Stomach smooth muscle (tissue), 2 donors: Measurements from ENCODE around the gene DCBLD1.

Source experiments
- H3K27ac ChIP-seq: one replicate; pipeline ENCODE4 v1.7.0; 2013; ENCODE audit warnings: mild to moderate bottlenecking, low read length, inconsistent platforms
- H3K27me3 ChIP-seq, 2 donors: one replicate each; pipeline ENCODE4 v1.7.0; 2013; ENCODE audit warnings: low read length in 2 of 2; ENCODE audit not compliant: insufficient read depth in 2 of 2, control insufficient read depth in 1 of 2
- H3K36me3 ChIP-seq, 2 donors: one replicate each; pipeline ENCODE4 v1.7.0; 2013; ENCODE audit warnings: low read length in 2 of 2; ENCODE audit not compliant: control insufficient read depth in 2 of 2, insufficient read depth in 2 of 2
- H3K4me1 ChIP-seq: one replicate; pipeline ENCODE4 v1.7.0; 2013; ENCODE audit warnings: low read length; ENCODE audit not compliant: control insufficient read depth, insufficient read depth
- H3K4me3 ChIP-seq, 2 donors: one replicate each; pipeline ENCODE4 v1.7.0; 2013; ENCODE audit warnings: low read length in 2 of 2
- H3K9ac ChIP-seq, 2 donors: one replicate each; pipeline ENCODE4 v1.7.0; 2013; ENCODE audit warnings: low read length in 2 of 2, mild to moderate bottlenecking in 1 of 2
- H3K9me3 ChIP-seq, 2 donors: one replicate each; pipeline ENCODE4 v1.7.0; 2013; ENCODE audit warnings: low read length in 2 of 2; ENCODE audit not compliant: control insufficient read depth in 2 of 2
- donor health status: healthy.
- donor health status: Pancreatic carcinoma.

DCBLD1 gene

DNA sequence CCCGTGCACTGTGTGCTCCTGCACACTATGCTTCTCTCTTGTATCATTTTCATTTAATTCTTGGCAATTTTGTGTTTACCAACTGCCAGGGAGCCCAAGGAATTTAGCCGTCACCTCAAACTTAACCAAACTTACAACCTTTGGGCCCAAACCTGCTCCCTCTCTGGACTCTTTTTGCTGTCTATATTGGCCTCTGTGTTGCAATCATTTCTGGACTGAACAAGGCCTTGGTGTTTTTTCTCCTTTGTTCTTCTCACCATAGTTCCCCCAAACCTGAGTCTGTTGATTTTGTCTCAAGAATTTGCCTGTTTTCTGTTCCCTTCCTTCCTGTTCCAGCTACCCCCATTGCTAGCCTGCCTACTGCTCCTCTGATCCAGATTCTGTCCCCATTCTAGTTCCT, 19.2 kb downstream of the DCBLD1 start:
- no peak overlapping the region for H3K9ac ChIP-seq
- H3K36me3 ChIP-seq, result peaks cover 2 to 3% of the 10 kb centered on the region in 2 donors
- H3K4me1 ChIP-seq, result no peaks in the 10 kb centered on the region
- no peaks in the 10 kb centered on the region for H3K27me3 ChIP-seq
- H3K4me3 ChIP-seq, result no peak overlapping the region
- no peaks in the 10 kb centered on the region for H3K9me3 ChIP-seq
- no peak overlapping the region for H3K27ac ChIP-seq

DNA sequence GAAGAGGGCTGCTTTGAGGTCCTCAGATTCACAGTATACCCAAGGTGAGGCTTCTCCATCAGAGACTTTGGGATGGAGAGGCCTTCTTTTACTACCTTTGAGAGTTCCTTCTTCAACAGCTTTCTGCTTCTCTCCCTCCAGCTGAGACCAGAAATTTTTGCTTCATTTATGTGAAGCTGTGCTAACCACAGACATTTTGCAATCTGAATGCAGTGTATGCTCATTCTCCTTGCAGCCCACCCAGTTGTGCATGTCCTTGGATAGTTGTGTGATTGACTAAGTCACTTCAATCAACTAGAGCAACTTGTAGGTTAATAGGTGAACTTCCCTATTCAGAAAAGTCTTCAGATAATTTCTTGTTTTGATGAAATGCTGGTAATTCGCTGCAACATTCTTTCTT, 20.1 kb downstream of the DCBLD1 start:
- Histone ChIP-seq H3K9ac (no peak overlapping the region), H3K9me3 (no peaks in the 10 kb centered on the region)

DNA sequence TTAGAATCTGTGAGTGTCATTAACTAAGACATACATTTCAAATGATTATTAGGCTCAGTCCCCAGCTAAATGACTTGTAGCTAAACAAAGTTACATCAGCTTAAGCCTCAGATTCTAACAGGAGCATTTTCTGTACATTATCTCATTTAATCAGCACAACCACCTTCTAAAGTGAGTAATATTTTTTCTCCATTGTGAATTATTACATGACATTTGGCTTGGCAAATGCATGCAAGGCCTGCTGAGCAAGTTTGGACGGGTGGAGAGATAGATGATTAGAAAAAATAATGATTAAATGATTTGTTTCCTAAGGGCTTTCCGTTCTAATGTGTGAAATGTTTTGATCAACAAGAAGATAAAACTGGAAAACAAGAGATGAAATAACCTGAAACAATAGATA, 20.7 kb downstream of the DCBLD1 start:
- no peak overlapping the region for H3K4me3 ChIP-seq
- H3K9me3 ChIP-seq, result no peaks in the 10 kb centered on the region
- H3K36me3 ChIP-seq, result peaks cover 2 to 3% of the 10 kb centered on the region in 2 donors
- H3K4me1 ChIP-seq, result no peaks in the 10 kb centered on the region
- H3K27ac ChIP-seq, result no peak overlapping the region
- H3K9ac ChIP-seq, result no peak overlapping the region
- no peaks in the 10 kb centered on the region for H3K27me3 ChIP-seq

More for the DNA sequence above, 20.1 kb downstream of the DCBLD1 start:
- Histone ChIP-seq H3K36me3 (peaks cover 2 to 3% of the 10 kb centered on the region in 2 donors), H3K4me1 (no peaks in the 10 kb centered on the region), H3K4me3 (no peak overlapping the region), H3K27me3 (no peaks in the 10 kb centered on the region), H3K27ac (no peak overlapping the region)

DNA sequence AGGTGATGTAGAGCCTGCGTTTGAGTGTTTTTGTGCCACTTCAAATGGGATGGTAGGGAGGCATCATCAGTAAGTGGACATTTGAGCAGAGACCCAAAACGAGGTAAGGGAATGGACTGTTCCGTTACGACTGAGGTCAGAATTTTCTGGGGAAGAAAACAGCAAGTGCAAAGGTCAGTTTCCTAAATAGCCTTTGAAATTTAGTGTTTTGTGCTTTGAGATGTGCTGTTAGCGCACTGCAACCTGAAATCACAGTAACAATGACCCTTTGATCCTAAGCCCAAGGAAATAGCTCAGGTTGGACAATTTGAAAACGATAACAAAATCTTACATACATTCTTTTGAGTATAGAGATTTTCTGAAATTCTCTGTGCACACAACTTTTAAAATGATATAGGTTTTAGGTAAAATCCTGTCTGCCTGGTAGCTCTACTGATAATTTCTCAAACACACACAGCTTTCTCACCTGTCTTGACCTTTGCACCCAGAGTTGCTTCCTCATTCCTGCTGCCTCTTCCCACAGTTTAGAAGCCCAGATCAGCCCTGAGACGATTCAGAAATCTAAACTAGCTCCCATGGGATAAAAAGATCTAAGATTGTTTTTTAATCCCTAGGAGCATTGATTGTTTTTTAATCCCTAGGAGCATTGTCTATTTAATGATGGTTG, 22.1 kb downstream of the DCBLD1 start:
- no peak overlapping the region for H3K27ac ChIP-seq
- H3K36me3 ChIP-seq, result peaks cover 2 to 3% of the 10 kb centered on the region in 2 donors
- no peak overlapping the region for H3K4me3 ChIP-seq
- H3K4me1 ChIP-seq, result no peaks in the 10 kb centered on the region
- H3K9ac ChIP-seq, result no peak overlapping the region
- no peaks in the 10 kb centered on the region for H3K9me3 ChIP-seq
- no peaks in the 10 kb centered on the region for H3K27me3 ChIP-seq

DNA sequence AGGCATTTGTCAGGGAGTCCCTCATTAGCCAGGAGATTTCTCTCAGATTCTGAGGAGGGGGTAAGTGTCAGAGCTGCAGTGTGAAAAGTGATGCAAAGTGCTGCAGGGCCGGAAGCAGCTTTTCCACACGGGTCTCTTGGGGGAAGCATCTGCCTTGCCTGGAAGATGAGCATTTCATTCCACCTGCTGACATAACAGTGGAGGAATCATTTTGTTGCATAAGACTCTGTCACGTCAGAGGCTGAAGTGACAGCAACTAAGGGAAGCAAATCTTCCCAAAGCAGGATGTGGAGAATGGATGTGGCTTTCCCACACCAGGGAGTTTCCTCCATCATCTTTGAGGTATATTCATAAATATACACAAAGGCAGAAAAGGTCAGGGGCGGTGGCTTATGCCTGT, 22.8 kb downstream of the DCBLD1 start:
- H3K27ac ChIP-seq, result no peak overlapping the region
- H3K36me3 ChIP-seq, result peaks cover 2 to 3% of the 10 kb centered on the region in 2 donors
- no peak overlapping the region for H3K4me3 ChIP-seq
- no peak overlapping the region for H3K9ac ChIP-seq
- no peaks in the 10 kb centered on the region for H3K4me1 ChIP-seq
- no peaks in the 10 kb centered on the region for H3K27me3 ChIP-seq
- H3K9me3 ChIP-seq, result no peaks in the 10 kb centered on the region

DNA sequence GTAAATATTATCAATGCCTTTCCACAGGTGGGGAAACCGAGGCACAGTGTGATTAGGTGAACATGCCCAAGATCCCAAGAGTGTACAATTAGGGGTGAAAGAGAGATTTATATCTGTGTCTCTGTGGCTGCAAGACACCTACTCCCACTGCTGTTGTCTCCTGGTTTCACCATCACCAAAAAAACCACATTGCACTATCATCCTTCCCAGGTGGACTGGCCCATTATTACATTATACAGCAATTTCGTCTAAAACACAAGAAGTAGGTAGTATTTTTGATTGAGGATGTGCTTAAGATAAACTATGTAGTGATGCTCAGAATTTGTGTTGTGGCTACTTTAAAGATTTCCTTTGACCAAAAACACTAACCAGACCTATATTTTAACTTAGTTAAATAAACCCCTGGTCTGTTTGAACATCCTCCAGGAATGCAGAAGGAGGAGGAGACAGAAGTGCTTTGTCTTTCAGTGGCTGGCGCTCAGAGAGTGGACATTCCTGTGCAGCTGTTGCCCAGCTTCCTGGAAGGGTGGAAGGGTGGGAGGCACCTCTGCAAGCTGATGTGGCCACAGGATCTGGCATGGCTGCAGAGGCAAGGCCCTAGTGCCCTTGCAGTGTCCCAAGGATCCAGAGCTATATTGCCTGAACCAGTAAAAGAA, 23.8 kb downstream of the DCBLD1 start:
- no peak overlapping the region for H3K9ac ChIP-seq
- no peak overlapping the region for H3K4me3 ChIP-seq
- no peaks in the 10 kb centered on the region for H3K27me3 ChIP-seq
- peaks cover 2 to 3% of the 10 kb centered on the region in 2 donors for H3K36me3 ChIP-seq
- H3K27ac ChIP-seq, result no peak overlapping the region
- no peaks in the 10 kb centered on the region for H3K4me1 ChIP-seq
- no peaks in the 10 kb centered on the region for H3K9me3 ChIP-seq

DNA sequence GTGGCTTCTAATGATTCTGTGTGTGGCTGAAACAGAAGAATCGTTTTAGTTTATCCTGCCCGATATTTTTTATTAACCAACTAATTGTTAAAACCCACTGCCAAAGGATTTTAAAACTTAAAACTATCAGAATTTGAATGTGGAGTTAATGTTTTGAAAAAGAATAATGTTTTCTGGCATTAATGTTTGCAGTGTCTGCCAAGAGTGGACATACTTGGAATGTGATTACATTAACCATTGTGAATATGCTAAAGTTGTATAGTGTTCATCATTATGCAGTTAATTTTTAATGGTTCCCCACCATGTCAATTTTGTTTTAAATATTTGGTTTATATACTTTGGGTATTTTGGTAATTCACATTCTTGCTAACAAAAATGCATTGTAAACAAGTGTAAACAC, 24.4 kb downstream of the DCBLD1 start:
- Histone ChIP-seq H3K27ac (no peak overlapping the region), H3K36me3 (peaks cover 2 to 3% of the 10 kb centered on the region in 2 donors), H3K9ac (no peak overlapping the region), H3K4me3 (no peak overlapping the region), H3K27me3 (no peaks in the 10 kb centered on the region), H3K9me3 (no peaks in the 10 kb centered on the region), H3K4me1 (no peaks in the 10 kb centered on the region)

DNA sequence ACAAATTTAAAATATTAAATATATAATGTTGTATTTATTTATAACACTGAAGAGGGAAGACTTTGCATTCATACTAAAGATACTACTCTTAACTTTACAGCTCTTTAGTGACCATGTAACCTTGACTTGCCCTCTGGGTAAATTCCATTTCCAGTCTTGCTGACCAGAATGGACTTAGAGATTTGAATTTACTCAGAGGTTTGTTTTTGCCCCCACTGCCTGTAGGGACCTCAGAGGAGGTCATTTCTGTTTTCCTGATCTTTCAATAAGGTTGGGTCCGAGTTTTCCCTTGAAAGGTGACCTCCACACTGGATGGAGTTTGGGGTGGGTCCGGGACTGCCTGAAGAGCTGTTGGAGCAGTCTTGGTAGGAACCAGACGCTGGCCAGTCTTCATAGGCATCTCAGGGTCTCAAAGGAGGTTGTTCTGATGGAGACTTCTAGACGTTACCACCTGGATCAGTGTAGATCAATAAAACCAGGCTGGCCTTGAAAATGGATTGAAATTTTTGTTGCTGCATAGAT, 26.0 kb downstream of the DCBLD1 start:
- no peaks in the 10 kb centered on the region for H3K9me3 ChIP-seq
- peaks cover 2 to 3% of the 10 kb centered on the region in 2 donors for H3K36me3 ChIP-seq
- H3K4me3 ChIP-seq, result no peak overlapping the region
- no peak overlapping the region for H3K27ac ChIP-seq
- H3K4me1 ChIP-seq, result no peaks in the 10 kb centered on the region
- H3K9ac ChIP-seq, result no peak overlapping the region
- no peaks in the 10 kb centered on the region for H3K27me3 ChIP-seq

DNA sequence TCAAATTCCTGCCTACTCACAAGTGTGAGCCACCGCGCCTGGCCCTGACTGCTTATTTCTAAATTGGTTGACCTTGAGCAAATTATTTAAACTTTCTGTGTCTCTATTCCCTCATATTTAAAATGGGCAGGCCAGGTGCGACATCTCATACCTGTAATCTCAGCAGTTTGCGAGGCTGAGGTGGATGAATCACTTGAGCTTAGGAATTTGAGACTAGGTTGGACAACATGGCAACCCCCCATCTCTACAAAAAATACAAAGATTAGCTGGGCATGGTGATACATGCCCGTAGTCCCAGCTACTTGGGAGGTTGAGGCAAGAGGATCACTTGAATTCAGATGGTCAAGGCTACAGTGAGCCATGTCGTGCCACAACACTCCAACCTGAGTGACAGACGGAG, 26.5 kb downstream of the DCBLD1 start:
- no peaks in the 10 kb centered on the region for H3K27me3 ChIP-seq
- no peak overlapping the region for H3K9ac ChIP-seq
- H3K9me3 ChIP-seq, result no peaks in the 10 kb centered on the region
- H3K4me1 ChIP-seq, result no peaks in the 10 kb centered on the region
- H3K4me3 ChIP-seq, result no peak overlapping the region
- no peak overlapping the region for H3K27ac ChIP-seq
- peaks cover 2 to 3% of the 10 kb centered on the region in 2 donors for H3K36me3 ChIP-seq

DNA sequence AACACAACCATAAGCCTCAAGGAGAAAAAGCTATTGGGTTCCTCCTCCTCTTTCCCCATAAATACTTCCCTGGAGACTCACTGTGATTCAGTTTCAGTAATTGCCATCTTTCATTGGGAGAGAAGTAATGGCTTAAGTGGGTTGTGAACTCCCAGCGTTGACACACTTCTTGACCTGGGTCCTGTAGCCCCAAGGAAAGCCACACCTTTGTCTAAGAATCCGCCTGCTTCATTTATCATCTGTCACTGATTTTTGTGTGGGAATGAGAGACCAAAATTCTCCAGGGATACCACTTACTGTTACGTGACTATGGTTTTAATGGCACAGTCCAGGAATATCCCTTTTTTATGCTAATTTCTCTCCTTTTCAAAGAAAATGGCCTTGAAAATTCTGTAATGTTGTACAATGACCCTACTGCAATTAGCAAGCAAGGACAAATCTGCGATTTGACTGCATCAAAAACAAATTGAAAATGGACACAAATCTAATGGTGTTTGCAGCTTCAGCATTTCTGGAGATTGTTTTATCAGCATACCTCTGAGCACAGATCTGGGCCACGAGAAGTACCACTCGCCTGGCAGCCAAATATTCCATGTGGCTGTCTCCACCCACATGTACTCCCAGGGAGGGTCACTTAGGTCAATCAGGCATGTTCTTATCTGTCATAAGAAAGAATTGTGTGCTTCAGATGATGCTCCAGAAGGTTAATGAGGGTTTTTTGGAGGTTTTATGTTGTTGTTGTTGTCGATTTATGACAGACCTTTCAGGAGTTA, 29.8 kb downstream of the DCBLD1 start:
- Histone ChIP-seq H3K4me1 (no peaks in the 10 kb centered on the region), H3K27ac (no peak overlapping the region), H3K27me3 (no peaks in the 10 kb centered on the region), H3K9ac (no peak overlapping the region), H3K36me3 (no peaks in the 10 kb centered on the region), H3K4me3 (no peak overlapping the region), H3K9me3 (no peaks in the 10 kb centered on the region)
